Anterior cingulate cortex (tissue), 58 donors: ENCODE data around the gene FAM163B.

Experiments
- DNase-seq, 58 donors: peaks; one replicate each; lab custom pipeline; 2025; lab: John Stamatoyannopoulos, UW

Gene FAM163B

DNA sequence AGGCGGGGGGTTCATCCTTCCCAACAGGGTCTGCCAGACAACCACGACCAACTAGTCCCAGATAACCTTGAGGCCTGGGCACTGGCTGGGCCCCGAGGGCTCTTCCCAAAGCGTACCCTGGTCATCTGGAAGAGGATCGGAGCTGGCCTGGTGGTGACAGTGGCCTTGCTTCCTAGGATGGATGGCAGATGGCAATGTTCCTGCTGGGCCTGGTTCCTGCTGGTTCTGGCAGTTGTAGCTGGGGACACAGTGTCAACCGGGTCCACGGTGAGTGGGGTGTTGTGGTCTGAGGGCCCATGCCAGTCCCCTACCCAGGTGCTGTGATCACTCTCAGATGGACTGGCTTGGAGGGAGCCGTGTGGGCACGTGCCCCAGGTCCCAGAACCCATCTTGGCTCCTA, 72.7 kb downstream of the FAM163B start:
- no peak for DNase-seq

DNA sequence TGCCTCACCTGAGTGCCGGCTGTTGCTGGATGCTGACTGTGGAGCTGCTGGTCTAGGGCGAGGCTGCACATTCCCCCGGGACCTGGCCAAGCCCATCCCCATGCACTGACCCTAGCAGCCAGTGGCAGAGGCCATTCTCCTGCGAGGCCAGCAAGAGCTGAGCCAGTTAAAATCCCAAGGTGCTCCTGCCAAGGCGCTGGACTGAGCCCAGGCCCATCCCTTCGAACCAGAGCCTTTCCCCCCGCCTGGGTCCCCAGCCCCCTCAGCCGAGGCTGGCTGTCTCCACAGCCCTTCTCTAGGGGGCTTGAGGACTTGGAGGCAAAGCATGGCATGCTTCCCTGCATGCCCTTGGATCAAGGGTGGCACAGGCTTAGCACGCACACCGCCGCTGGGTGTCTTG, 73.1 kb downstream of the FAM163B start:
- DNase-seq = no peak

DNA sequence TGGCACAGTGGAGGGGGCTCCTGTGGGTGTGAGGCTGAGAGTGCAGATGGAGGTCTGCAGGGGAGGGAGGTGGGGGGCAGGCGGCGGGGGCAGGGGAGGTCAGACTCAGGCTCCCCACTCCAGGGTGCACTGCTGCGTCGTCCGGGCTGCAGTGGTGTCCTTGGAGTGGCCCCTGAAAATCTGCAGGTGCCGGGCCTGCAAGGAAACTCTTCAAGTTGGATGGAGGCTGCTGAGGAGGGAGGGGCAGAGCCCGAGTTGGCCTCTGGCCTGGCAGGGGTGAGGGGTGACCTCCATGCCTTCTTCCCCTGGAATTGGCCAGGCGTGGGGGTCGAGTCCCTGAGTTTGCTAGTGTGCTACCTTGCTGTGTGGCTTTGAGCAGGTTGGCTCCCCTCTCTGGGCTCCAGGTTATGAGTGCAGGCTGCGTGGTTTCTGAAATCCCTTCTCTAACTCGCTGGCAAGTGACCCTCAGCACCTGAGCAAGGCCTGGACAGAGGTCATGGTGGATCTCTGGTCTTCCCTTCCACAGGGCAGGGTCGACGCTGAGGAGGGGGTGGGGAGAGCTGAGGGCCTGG, 73.8 kb downstream of the FAM163B start:
- DNase-seq = no peak

DNA sequence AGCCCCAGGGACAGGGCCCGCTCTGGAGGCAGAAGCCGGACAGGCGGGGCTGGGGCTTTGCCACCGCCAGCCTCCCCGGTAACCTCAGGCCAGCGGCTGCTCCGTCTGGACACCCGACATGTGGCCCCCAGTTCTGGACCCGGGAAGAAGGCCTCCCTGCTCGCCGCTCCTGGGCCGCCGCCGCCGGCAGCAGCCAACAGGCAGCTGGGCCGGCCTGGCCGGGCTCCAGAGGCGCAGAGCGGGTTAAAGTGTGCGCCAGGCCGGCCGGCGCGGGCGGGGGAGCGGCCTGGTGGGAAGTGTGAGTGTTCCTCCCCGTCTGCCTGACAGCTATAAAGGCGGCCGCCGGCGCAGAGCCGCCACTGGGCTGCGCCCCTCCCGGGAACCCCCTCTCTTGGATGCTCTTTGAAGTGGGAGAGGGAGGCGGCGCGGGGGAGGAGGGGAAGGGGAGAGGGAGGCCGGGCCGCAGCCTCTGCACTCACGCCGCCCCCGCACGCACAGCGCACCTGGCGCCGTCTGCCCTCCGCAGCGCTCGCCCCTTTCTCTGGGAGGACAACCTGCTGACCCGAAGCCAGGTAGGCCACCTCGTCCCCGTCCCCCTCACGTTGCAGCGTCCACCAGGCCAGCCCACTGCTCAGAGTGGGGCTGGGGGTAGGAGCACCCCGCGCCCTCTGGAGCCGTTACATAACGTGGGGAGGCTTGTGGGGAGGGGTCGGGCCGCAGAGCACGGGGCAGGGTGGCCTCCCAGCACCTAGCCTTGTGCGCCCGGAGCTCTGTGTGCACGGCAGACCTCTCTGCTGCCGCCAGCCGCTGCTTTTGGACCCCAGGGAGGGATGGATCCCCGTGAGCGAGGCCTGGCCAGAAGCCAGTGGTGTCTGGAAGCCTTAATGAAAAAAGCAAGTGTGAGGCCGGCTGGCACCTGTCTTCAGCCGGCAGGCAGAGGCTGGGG, 74.6 kb downstream of the FAM163B start, which contains the start of gene ADAMTSL2:
Gene ADAMTSL2 (plus strand): TSS at position 359 of the 946 bp plus-strand sequence. CDS start 2,009 bp downstream, outside the sequence.
- DNase-seq = peak in 49 of 58 donors; percentile 29 to 82 (median 55)

DNA sequence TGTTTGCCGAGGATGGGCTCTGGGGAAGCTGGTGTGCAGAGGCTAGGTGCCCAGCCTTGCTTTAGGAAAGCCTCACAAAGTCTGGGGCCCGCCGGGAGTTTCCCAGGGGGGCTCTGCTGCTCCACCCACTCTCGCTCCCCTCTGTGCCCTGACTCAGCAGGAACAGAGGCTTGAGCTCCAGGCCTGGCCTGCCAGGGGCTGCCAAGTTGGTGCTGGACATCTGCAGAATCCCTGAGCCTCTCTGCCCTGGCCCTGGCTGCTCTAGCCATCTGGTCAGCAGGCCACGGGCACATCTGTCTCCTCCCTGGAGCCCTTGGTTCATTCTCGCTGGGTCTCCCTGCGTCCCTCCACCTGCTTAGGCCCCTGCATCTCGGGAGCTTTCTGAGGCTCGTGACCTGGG, 75.3 kb downstream of the FAM163B start:
- DNase-seq = peak in 11 of 58 donors; percentile 25 to 66 (median 50)

DNA sequence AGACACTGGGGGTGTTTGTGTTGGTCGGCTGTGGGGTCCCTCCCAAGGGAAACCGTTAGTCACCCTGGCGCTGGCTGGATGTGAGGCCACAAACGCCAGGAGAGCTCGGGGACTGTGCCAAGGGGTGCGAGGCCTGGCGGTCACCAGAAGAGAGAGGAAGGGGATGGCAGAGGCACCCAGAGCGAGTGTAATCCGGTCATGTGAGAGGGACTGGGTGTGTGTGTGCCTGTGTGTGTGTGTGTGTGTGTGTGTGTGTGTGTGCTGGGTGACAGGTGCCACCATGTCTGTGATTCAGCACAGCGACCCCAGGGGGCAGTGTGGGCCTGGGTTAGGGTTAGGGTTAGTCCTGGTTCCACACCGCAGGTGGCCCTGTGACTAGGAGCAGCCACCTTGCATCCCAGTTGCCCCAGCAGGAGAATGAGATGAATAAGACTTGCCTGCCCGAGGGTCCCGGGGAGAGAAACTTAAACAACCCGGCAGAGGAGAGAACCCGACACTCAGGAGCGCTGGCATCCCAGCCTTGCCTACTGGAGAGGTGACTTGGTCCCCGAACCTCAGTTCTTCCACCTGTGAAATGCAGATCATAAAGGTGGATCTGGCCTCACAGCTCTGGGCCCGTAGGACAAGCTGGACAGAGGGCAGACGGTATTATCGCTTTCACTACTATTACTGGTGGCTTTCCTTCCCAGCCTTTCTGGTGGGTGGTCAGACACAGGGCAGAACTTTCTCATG, 76.1 kb downstream of the FAM163B start:
- peak in 46 of 58 donors; percentile 14 to 74 (median 42) for DNase-seq

DNA sequence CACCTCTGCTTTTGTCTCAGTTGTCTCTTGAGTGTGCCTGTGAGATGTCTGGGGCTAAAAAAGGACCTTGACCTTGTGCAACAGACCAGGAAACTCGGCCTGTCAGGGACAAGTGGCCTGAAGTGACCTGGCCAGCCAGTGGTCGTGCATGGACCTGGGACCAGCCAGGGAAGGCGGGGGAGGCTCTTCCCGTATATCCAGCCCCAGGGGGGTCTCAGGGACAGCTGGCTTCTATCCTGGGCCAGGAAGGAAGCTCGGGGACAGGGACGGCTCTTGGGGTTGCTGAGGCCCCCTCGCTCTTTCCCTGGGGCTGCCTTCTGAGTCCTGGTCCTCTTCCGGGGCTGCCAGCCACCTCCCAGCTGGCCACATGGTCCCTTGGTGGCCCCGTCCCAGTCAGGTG, 77.9 kb downstream of the FAM163B start:
- DNase-seq = no peak

DNA sequence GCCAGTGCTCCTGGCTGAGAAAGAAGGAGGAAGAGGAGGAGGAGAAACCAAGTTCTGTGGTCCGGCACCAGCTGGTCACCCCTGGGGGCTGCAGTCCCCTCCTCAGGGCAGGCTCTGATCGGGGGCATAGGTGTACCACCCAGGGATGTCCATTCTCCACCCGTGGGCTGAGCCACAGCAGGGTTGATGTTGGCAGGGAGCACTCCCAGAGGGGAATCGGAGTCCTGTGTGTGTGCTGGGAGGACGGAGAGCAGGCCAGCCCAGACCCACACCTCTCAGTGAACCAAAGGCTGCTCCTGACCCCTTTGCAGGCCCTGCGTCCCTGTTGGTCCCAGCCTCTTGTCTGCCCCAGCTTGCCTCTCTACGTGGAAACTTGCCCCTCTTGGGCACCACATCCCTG, 79.3 kb downstream of the FAM163B start:
- DNase-seq = no peak

DNA sequence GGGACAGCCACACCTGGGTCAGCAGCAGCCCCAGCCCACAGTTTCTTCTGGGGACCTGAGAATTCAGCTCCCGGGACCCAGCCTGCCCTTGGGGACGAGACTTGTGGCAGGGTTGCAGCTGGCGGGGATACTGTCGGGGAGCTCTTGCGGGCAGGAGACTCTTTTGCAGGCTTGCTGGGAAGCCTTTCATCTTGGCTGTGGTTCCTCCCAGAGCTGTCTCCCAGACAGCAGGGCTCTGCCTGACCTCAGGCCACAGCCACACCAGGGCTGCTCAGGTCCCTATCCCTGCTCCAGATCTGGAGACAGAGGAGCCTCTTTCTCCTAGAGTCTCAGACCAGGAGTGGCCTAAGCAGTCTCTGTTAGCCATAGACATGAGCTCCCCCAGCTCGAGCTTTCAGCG, 79.7 kb downstream of the FAM163B start:
- no peak for DNase-seq

DNA sequence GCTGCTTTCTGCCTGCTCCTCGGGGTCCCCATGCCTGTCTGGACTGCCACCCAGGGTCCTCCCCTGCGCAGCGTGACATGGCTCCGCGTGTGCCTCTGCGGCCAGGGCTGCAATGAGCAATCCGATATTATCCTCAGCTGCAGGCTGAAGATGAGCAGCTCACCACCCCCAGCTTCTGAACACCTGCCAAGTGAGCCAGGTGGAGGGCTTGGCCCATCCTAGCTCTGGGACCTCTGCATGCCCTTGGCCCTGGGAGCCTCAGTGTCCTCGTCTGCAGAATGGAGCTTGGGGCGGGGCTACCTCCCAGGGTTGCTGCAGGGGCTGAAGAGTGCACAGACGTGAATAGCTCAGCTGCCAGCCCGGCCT, 80.3 kb downstream of the FAM163B start:
- DNase-seq = no peak

DNA sequence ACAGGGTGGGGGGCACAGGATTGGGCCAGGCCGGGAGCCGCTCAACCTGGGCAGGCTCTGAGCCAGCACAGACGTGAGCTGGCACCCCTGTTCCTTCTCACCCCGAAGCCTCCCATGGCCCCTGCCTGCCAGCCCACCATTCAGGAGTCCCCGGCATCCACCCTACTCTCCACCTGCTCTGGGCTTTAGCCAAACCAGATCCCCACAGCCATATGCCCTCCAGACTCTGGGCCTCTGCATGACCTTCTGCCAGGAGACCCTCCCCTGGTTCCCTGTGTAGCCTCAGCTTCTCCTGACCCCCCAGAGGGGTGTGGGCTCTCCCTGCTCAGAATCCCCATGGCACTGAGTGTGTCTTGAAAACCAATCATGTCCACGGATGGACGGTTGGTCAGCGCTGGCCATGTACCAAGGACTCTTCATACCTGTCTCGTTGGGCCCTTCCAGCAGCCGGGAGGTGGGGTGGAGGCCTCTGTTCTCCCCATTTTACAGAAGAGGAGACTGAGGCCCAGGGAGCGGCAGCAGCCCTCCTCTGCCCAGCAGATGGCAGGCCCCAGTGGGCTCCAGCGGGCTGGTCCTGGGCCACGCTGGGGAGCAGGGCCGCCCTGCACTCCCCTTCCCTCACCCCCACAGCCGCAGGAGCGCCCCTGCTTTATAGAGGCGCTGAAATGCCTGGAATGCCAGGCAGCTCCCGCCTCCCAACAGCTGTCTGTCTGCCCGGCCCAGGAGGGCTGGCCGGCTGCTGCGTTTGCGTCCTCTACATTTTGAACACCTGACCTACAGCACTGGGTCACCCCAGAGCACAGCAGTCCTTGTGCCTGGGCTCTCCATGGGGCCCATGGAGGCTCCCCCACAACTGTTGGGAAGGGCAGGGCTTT, 81.0 kb downstream of the FAM163B start:
- DNase-seq = no peak

DNA sequence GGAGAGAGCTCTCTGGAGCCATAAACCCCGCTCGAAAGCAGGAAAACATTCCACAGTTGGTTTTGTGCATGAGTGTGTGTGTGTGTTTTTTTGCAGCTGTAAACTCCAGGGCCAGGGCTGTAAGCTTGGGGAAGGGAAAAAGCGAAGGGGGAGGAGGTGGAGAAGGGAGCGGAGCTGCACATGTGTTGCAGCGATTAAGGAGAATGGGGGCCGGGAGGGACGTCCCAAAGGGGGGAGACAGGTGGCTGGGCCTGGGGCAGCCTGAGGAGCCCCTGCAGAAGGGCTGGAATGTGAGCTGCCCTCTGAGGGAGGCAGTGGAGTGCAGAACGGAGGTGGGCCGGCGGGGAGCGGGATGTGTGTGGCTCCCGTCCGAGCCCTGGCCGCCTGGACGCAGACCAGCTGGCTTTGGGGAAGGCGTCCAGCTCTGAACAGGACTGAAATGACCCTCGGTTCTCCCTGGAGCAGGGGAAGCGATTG, 81.7 kb downstream of the FAM163B start:
- peak in 32 of 58 donors; percentile 18 to 73 (median 38) for DNase-seq
